Mucosa of gallbladder (tissue), 1 donor: Measurements from ENCODE around the gene OVCH2. TPM values are rescaled to one million over a fixed set of nuclear protein-coding genes. Genes with fewer than 3 reads are reported as not detected.
"Not testable (repeated sequence)": the region's sequence is repeated elsewhere in the genome, so short reads cannot be mapped to it uniquely, and the experiment has no call there.

Experiments
- DNase-seq: peaks from one replicate; pipeline ENCODE4 v3.0.0-alpha.2; 2020; ENCODE audit warnings: low spot score
- total RNA-seq: library from RNA; stranded (reverse); gene quantifications from one replicate; pipeline ENCODE4 v1.2.1, GENCODE V29; 2021
- donor health status: DM: no; HTN: no; CAD: no.

OVCH2 gene
- total RNA-seq, 1 donor from 2014 or later = 0.20 TPM

DNA sequence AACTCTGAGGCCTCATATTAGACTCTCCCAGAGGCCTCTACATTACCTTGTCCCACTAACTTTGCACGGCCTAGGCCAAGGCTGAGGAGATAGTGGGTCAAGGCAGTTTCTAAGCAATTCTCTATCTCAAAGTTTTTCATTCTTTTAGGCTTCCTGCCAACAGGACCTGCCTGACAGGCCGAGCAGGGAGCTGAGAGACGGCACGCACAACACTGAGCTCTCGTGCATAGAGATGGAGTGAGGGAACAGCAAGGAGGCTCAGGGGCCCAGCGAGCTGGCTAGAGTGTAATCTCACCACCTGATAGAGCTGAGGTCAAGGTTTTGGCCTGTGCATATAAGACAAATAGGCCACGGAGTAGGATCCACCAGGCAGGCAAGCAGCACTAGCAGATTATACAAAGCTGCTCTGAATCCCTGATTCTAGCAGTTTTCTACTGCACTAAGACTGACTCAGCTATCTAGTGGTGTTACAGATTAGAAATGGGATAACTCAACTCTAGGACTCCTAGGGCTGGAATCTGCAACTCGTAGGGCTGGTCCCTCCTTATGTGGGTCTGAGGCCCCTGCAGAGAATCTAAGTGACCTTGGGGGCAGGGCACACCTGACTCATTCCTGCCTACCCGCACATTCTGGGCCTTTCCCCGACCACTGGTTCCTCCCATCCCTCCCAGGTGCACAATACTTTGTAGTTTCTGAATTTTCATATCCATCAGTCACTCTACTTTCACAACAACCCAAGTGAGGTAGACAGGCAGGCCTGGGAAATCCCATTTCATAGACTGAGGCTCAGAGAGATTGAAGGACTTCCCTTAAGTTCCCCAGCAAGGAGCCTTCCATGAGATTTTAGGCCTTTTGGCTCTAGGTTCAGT, 34.7 kb downstream of the OVCH2 start:
- peak; percentile 41 for DNase-seq

GRCh38 chr11:7670641-7671040, 35.6 kb downstream of the OVCH2 start:
- DNase-seq = no peak

GRCh38 chr11:7668911-7669310, 37.4 kb downstream of the OVCH2 start:
- no peak for DNase-seq

DNA sequence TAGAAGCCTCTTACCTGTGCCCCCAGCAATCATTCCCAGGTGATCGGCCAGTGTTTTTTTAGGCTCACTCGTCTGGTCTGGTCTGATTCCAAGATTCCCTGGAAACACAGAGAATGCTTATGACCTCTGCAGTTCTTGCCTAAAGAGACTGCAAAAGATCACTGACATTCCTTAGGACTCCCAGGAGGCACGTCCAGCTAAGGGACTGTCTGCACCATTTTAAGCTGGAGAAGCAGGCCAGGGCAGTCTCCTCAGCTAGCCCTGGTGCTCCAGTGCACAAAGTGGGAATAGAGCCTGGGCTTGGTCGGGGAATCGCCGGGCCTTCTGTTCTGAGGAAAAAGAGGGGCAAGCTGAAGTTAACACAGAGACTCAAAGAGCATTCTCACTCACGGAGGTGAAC, 37.8 kb downstream of the OVCH2 start:
- DNase-seq = no peak

GRCh38 chr11:7667460-7667859, 38.8 kb downstream of the OVCH2 start:
- no peak for DNase-seq

DNA sequence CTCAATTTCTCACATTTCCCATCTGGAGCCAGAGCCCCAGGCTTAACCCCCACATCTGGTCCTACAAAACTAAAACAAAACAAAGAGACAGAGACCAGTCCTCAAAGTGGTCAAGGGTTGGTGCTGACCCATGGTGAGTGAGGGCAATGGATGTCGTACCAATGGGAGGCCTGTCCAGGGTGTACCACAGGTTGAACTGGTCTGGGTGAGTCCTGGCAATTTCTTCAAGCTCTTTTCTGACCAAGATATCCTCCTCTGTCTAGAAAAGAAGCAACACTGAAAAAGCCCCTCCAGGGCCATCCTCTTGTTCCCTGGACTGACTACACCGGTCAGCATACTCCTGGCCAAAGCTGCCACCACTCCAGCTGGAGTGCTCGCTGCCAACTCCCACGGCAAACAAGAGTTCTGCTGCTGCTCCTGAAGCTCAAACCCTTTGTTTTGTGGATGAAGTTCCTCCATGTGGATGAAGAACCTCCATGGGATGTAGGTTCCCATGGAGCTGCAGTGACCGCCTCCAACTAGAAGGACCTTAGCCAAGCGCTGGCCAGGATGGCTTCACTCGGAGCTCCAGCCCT, 39.9 kb downstream of the OVCH2 start:
- DNase-seq = no peak

DNA sequence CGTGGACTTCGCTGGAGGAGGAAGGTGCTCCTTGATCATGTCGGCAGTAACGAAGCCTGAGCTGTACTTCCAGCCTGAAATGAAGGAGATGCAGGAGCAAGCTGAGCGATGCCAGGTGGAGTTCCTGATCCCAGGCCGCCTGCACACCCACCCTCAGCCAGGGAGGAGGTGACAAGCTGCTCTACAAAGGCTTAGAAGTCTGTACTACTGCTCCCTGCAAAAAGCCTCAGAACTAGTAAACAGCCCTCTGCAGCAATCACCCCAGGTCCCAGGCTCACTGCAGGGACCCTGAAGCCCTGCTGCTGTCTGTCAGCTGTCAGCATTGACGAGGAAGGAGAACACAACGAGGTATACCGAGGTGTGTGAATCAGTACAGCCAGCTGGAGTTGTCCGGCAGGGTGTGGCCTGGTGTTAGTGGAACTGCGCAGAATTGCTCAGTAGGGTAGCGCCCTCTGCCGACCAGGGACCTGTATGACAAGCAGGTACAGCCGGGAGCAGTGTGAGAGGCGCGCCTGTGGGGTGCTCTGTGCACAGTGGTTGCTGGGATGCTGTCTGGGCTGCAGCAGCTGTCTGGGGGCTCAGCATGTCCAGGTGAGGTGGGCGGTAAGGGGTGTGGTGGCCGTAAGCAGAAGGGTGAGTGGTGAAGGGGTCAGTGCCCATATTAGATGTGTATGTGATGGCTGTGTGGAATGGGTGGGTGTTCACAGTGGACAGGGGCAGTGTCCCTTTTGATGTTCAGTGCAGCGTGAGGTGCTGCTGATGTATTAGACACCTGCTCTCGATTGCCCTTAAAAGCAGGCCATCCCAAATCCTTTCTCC, 40.6 kb downstream of the OVCH2 start:
- peak; percentile 80 for DNase-seq

DNA sequence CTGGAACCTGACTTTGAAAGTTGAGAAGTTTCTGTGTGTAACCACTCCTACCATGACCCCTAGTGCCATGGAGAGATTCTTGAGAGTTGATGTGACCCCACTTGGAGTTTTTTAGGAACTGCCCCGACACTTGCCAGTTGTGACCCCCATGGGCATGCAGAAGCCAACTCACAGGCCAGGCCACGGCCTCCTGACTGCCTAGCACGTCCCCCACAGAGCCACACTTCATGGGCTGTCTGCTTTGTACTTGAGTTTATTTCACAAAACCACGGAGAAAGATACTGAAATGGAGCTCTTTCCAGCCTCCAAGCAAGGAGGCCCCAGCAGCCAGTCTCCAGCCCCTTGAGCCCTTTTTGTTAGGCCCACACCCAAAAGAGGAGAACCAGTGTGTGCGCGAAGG, 41.4 kb downstream of the OVCH2 start:
- DNase-seq = no peak

GRCh38 chr11:7663531-7663930, 42.7 kb downstream of the OVCH2 start:
- not testable (repeated sequence) for DNase-seq

- peak; percentile 57 for DNase-seq
Observed at GRCh38 chr11:7657306-7658025, 48.8 kb downstream of the OVCH2 start.

GRCh38 chr11:7656704-7657103, 49.6 kb downstream of the OVCH2 start:
- DNase-seq = no peak

DNA sequence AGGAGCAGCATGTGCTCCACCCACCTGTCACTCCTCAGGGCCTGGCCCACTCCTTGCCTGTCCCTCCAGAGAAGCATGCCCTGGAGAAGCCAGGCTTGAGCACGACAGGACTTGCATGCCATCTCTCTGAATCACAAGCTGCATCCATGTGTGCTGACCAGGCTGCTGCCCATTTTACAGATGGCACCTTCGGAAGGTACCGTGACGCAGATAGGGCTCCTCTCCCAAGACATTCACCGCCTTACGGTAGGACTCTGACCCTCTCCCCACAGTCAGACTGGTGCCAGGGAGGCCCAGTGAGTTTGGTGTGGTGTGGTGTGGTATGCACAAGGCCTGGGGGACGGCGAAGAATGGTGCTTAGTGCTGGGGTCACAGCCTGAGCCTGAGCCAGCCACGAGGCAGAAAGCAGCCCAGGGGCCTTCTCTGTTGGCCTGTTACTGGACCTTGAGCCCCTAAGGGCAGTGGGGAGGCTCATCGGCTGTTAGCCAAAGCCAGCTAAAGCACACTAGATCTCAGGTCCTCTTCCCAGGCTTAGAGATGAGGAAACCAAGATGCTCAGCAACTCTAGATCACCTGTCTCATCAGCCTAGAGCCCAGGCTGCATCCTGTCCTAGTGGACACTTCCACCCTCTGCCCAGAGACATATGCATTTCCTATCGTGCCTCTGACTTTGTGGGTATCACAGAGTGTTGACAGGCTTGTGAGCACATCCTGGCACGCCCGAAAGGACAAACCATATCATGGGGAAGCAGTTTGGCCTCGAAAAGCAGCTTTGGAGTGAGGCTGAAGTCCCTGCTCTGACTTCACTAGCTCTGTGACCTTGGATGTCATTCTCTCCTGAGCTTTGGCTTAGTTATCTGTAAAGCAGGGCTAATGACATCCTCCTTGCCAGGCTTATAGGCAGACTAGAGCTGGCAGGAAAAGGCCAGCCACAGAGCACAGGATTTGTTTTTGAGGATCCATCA, 50.7 kb downstream of the OVCH2 start:
- DNase-seq = no peak

DNA sequence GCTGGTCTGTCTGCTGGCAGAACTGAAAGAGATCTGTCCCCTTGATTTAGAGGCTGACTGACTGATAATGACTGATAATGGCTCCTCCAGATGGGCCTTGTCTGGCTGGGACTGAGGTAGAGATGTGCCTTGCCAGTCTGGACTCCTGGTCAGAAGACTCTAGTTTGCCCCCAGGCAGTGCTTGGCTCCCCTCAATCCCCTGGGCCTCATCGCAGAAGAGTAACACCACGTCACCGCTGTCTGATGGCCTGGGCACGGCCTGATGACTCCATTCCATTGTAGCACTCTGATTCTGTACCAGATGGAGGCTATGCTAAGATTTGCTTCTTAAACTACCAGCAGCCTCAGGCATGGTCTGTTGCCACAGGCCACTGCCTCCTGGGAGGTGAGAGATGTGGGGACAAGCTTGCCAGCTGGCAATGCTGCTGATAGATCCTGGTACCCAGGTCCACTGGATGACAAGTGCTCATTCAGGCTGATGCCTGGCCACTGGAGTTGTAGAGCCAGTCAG, 52.0 kb downstream of the OVCH2 start:
- no peak for DNase-seq

- DNase-seq = no peak
Observed at GRCh38 chr11:7651700-7652099, 54.6 kb downstream of the OVCH2 start.

- no peak for DNase-seq
Observed at GRCh38 chr11:7651140-7651551, 55.1 kb downstream of the OVCH2 start.

- DNase-seq = peak; percentile 72
Observed at GRCh38 chr11:7648264-7648663, 58.0 kb downstream of the OVCH2 start.

GRCh38 chr11:7646866-7647265, 59.4 kb downstream of the OVCH2 start:
- no peak for DNase-seq

DNA sequence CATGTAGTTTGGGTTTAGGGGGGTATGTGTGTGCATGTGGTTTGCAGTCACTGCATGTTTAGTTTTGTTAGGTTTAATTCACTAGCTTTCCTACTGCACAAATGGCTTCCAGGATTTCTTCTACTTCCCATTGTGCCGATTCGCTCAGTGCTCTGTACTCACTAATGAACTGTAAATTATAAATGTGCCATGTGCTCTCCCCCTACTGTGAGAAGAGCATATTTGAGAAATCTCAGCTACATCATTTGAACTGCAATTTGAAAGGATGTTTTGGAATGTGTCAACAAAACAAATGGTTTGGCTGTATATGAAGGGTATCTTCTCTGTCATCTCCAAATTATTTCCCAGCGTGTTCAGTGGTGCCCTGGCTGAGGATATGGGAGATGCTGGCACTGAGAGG, 61.1 kb downstream of the OVCH2 start:
- DNase-seq = no peak

GRCh38 chr11:7643314-7643713, 63.0 kb downstream of the OVCH2 start:
- no peak for DNase-seq

DNA sequence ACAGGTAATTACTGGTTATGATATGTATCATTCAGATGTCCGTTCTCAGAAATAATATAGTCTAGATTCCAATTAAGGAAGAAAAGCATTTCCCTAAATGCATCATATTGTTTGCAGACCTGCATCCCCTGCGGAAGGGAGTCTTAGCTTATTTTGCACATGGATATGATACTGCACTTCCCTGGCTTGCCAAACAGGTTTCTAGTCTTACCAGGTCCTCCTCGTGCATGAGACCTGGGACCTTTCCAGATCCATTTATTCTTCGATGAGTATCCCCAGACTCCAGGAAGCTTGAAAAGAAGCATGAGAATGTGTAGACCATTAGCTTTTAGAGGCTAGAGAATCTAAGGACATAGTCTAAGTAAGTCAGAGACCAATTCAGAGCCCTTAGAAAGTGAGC, 63.5 kb downstream of the OVCH2 start:
- peak; percentile 47 for DNase-seq
